ENCODE data around the gene ELF5.
A peak's percentile ranks its signal among the peaks of the same experiment; 100 is the strongest.

- TF ChIP-seq CTCF (IDR thresholded peaks at IDR 0.05) (no peak), POLR2A (IDR thresholded peaks at IDR 0.05) (peak in 1 of 2 donors; percentile 94)
Measured at GRCh38 chr11:34438529-34439507, 74.8 kb downstream of the ELF5 start, which contains the start of gene CAT.
